HepG2 (cell line): ENCODE measurements around the gene HTD2. TPM values are rescaled to one million over a fixed set of nuclear protein-coding genes. Genes with fewer than 3 reads are reported as not detected.
A peak's percentile ranks its signal among the peaks of the same experiment; 100 is the strongest.

ENCODE experiments used
- ATAD3A ChIP-seq: sonication (generic); formaldehyde crosslinking; IDR thresholded peaks from 2 replicates; pipeline ENCODE4 v1.4.0; 2020; ENCODE audit warnings: missing genetic modification reagents
- CBFB ChIP-seq: sonication (generic); formaldehyde crosslinking; IDR thresholded peaks from 2 replicates; pipeline ENCODE4 v1.4.0; 2020; ENCODE audit warnings: missing genetic modification reagents
- CENPX ChIP-seq: sonication (generic); formaldehyde crosslinking; IDR thresholded peaks from 2 replicates; pipeline ENCODE4 v1.9.0; 2021; ENCODE audit warnings: mild to moderate bottlenecking, missing genetic modification reagents, moderate library complexity
- HDAC2 ChIP-seq: sonication (generic); formaldehyde crosslinking; IDR thresholded peaks from 2 replicates; pipeline ENCODE4 v1.4.0; 2020; ENCODE audit warnings: missing genetic modification reagents
- KDM4B ChIP-seq: sonication (generic); formaldehyde crosslinking; IDR thresholded peaks from 2 replicates; pipeline ENCODE4 v1.4.0; 2020; ENCODE audit warnings: missing genetic modification reagents
- MAZ ChIP-seq, 2 experiments: sonication (generic) in 1 of 2; formaldehyde crosslinking in 1 of 2; IDR thresholded peaks; 2 replicates each; pipeline versions ENCODE4 v1.5.0 to v1.6.1; 2012 to 2020; ENCODE audit warnings: low read depth in 2 of 2, mild to moderate bottlenecking in 2 of 2, borderline replicate concordance in 1 of 2, improper control_type of control experiment in 1 of 2, low read length in 1 of 2, missing genetic modification reagents in 1 of 2, moderate library complexity in 1 of 2
- MEF2D ChIP-seq: sonication (generic); formaldehyde crosslinking; IDR thresholded peaks from 2 replicates; pipeline ENCODE4 v1.5.1; 2020; ENCODE audit warnings: mild to moderate bottlenecking, missing genetic modification reagents
- PAWR ChIP-seq: sonication (generic); formaldehyde crosslinking; IDR thresholded peaks from 2 replicates; pipeline ENCODE4 v1.4.0; 2020; ENCODE audit warnings: missing genetic modification reagents, mild to moderate bottlenecking, borderline replicate concordance
- TIGD3 ChIP-seq: sonication (generic); formaldehyde crosslinking; IDR thresholded peaks from 2 replicates; pipeline ENCODE4 v1.5.1; 2020; ENCODE audit warnings: mild to moderate bottlenecking, missing genetic modification reagents, borderline replicate concordance
- TMF1 ChIP-seq: sonication (generic); formaldehyde crosslinking; IDR thresholded peaks from 2 replicates; pipeline ENCODE4 v1.8.1; 2022; ENCODE audit warnings: low read depth, missing genetic modification reagents
- TOPORS ChIP-seq: sonication (generic); formaldehyde crosslinking; IDR thresholded peaks from 2 replicates; pipeline ENCODE4 v1.8.0; 2023; ENCODE audit warnings: mild to moderate bottlenecking, missing genetic modification reagents
- UBTF ChIP-seq: sonication (generic); formaldehyde crosslinking; IDR thresholded peaks from 2 replicates; pipeline ENCODE4 v1.4.0; 2020; ENCODE audit warnings: mild to moderate bottlenecking, missing genetic modification reagents
- ZBTB44 ChIP-seq: sonication (generic); formaldehyde crosslinking; IDR thresholded peaks from 2 replicates; pipeline ENCODE4 v1.4.0; 2020; ENCODE audit warnings: missing genetic modification reagents
- ZNF382 ChIP-seq: sonication (generic); formaldehyde crosslinking; IDR thresholded peaks from 2 replicates; pipeline ENCODE4 v1.5.0; 2020; ENCODE audit warnings: missing genetic modification reagents, mild to moderate bottlenecking, borderline replicate concordance
- ZNF431 ChIP-seq: sonication (generic); formaldehyde crosslinking; IDR thresholded peaks from 2 replicates; pipeline ENCODE4 v1.9.0; 2022; ENCODE audit warnings: missing genetic modification reagents, low read depth, mild to moderate bottlenecking, borderline replicate concordance
- ZNF563 ChIP-seq: sonication (generic); formaldehyde crosslinking; IDR thresholded peaks from 2 replicates; pipeline ENCODE4 v1.8.0; 2022; ENCODE audit warnings: mild to moderate bottlenecking, moderate library complexity, missing genetic modification reagents
- ZNF615 ChIP-seq: sonication (generic); formaldehyde crosslinking; IDR thresholded peaks from 2 replicates; pipeline ENCODE4 v1.5.0; 2020; ENCODE audit warnings: mild to moderate bottlenecking, missing genetic modification reagents, borderline replicate concordance
- ZNF790 ChIP-seq: sonication (generic); formaldehyde crosslinking; IDR thresholded peaks from 2 replicates; pipeline ENCODE4 v1.8.0; 2022; ENCODE audit warnings: missing genetic modification reagents, mild to moderate bottlenecking, borderline replicate concordance
- ZSCAN25 ChIP-seq: sonication (generic); formaldehyde crosslinking; IDR thresholded peaks from 2 replicates; pipeline ENCODE4 v1.8.0; 2022; ENCODE audit warnings: mild to moderate bottlenecking, missing genetic modification reagents
- polyA plus RNA-seq, 8 experiments: library from polyadenylated mRNA; depleted of rRNA in 3 of 8; stranded (reverse) in 7 of 8; unstranded in 1 of 8; fragments of >200 nt; fragmentation: Illumina TruSeq in 4 of 8; extraction: Trizol in 4 of 8; gene quantifications; 2 replicates each; pipeline versions ENCODE4 v1.2.1 to v1.2.3, GENCODE V29; 2011 to 2016; ENCODE audit warnings: low read depth in 4 of 8, missing spikeins in 1 of 8, mixed read lengths in 1 of 8; ENCODE audit not compliant: insufficient read depth in 1 of 8
- total RNA-seq, 5 experiments: library from RNA; depleted of rRNA; stranded (reverse); fragments of >200 nt; fragmentation: Illumina TruSeq; extraction: Trizol; gene quantifications; 2 replicates each; pipeline ENCODE4 v1.2.3, GENCODE V29; 2016; ENCODE audit warnings: low read depth in 1 of 5
- TF ChIP-seq, protein P1 (sequence below): sonication (generic); formaldehyde crosslinking; IDR thresholded peaks from 2 replicates; pipeline ENCODE4; 2020; ENCODE audit warnings: missing genetic modification reagents, mild to moderate bottlenecking, borderline replicate concordance

The HTD2 gene
- total and polyA plus RNA-seq, 2 of the 13 experiments (the other 11 are each of a cell fraction or from before 2014, with no cell fraction given): 8.6 to 13.7 TPM

- TF ChIP-seq ZBTB44: peak; percentile 25; the same call in 1 of the 2 replicates
- 0 out of 2 replicates have a peak, but pooled peaks have one; percentile 40 for TF ChIP-seq ATAD3A (CRISPR knock-in tag)
- TF ChIP-seq TOPORS (CRISPR knock-in tag): peak; percentile 44; the same call in 1 of the 2 replicates
- 0 out of 2 replicates have a peak, but pooled peaks have one; percentile 16 for TF ChIP-seq ZNF615
- TF ChIP-seq PAWR: no peak
- peak; percentile 60; the same call in 1 of the 2 replicates for TF ChIP-seq TIGD3 (CRISPR knock-in tag)
- TF ChIP-seq CBFB: peak; percentile 89
- peak; percentile 85 for TF ChIP-seq TMF1 (CRISPR knock-in tag)
- peak; percentile 89; the same call in 1 of the 2 replicates for TF ChIP-seq UBTF (CRISPR knock-in tag)
- peak; percentile 91 for TF ChIP-seq HDAC2
- TF ChIP-seq ZNF790 (CRISPR knock-in tag): no peak; the same call in 1 of the 2 replicates
- 0 out of 2 replicates have a peak, but pooled peaks have one; percentile 23 for TF ChIP-seq MAZ (IDR thresholded peaks at IDR 0.05; ENCODE audit: borderline replicate concordance, low read depth, low read length)
- TF ChIP-seq MAZ (CRISPR knock-in tag; IDR thresholded peaks at IDR 0.05; ENCODE audit: low read depth): no peak
- no peak for TF ChIP-seq CENPX (CRISPR knock-in tag)
- no peak for TF ChIP-seq ZNF431 (CRISPR knock-in tag)
- peak; percentile 18; the same call in 1 of the 2 replicates for TF ChIP-seq ZSCAN25
- peak; percentile 66 for TF ChIP-seq ZNF563 (CRISPR knock-in tag)
- peak; percentile 84; the same call in 1 of the 2 replicates for TF ChIP-seq KDM4B (CRISPR knock-in tag)
- no peak for TF ChIP-seq ZNF382
- peak; percentile 76 for TF ChIP-seq MEF2D (CRISPR knock-in tag)
- TF ChIP-seq, protein P1, sequence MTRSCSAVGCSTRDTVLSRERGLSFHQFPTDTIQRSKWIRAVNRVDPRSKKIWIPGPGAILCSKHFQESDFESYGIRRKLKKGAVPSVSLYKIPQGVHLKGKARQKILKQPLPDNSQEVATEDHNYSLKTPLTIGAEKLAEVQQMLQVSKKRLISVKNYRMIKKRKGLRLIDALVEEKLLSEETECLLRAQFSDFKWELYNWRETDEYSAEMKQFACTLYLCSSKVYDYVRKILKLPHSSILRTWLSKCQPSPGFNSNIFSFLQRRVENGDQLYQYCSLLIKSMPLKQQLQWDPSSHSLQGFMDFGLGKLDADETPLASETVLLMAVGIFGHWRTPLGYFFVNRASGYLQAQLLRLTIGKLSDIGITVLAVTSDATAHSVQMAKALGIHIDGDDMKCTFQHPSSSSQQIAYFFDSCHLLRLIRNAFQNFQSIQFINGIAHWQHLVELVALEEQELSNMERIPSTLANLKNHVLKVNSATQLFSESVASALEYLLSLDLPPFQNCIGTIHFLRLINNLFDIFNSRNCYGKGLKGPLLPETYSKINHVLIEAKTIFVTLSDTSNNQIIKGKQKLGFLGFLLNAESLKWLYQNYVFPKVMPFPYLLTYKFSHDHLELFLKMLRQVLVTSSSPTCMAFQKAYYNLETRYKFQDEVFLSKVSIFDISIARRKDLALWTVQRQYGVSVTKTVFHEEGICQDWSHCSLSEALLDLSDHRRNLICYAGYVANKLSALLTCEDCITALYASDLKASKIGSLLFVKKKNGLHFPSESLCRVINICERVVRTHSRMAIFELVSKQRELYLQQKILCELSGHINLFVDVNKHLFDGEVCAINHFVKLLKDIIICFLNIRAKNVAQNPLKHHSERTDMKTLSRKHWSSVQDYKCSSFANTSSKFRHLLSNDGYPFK (CRISPR knock-in tag): peak; percentile 93
Observed at GRCh38 chr3:58305882-58306711, at the start of gene HTD2, which contains the start of gene RPP14 (continued).
